Measurements from ENCODE around the gene KLF2. TPM values are rescaled to one million over a fixed set of nuclear protein-coding genes. Genes with fewer than 3 reads are reported as not detected.

Gene KLF2
- total and polyA plus RNA-seq, 7 donors: 3.3 to 35.4 (median 23.1) TPM

DNA sequence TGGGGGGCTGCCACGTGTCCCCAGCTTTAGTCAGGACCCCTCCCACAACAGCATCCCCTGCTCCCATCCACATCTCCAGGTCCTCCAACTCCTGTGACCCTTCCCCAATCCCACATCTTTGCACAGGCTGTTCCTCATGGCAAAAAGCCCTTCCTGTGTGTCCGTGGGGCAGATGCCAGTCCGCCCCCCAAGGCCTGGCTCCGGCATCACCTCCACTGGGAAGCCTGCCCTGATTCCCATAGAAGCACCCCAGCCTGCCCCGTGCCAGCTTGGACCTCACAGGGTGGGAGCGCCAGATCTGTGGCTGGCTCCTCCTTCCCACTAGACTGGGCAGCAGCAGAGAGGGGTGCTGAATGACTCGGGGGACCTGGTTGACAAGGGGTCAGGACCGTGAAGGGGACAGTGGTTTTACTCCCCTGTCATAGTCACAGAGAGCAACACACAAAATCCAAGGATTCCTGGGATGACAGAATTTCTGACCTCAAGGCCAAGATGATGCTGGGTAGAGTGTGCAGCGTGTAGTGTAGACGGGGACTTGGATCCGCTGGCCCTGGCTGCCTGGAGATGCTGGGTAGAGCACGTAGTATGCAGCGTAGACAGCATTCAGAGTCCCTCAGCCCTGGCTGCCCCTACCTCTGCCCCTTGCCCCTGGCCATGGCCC, 13.3 kb downstream of the KLF2 start:
- H3K4me3 ChIP-seq: no peak overlapping the region
- TF ChIP-seq, protein P1, sequence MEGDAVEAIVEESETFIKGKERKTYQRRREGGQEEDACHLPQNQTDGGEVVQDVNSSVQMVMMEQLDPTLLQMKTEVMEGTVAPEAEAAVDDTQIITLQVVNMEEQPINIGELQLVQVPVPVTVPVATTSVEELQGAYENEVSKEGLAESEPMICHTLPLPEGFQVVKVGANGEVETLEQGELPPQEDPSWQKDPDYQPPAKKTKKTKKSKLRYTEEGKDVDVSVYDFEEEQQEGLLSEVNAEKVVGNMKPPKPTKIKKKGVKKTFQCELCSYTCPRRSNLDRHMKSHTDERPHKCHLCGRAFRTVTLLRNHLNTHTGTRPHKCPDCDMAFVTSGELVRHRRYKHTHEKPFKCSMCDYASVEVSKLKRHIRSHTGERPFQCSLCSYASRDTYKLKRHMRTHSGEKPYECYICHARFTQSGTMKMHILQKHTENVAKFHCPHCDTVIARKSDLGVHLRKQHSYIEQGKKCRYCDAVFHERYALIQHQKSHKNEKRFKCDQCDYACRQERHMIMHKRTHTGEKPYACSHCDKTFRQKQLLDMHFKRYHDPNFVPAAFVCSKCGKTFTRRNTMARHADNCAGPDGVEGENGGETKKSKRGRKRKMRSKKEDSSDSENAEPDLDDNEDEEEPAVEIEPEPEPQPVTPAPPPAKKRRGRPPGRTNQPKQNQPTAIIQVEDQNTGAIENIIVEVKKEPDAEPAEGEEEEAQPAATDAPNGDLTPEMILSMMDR (IDR thresholded peaks at IDR 0.05): no peak
- peak in 3 of 4 donors; percentile 1 to 2 (median 1) for ATAC-seq
- H3K27me3 ChIP-seq (ENCODE audit: insufficient read depth in 3 of 3, low read length in 2 of 3): no peaks in the 10 kb centered on the region
- H3K4me1 ChIP-seq: peaks cover 36% of the 10 kb centered on the region
- H3K36me3 ChIP-seq (ENCODE audit: insufficient read depth in 1 of 2, low read depth in 1 of 2): no peaks in the 10 kb centered on the region
- H3K27ac ChIP-seq: peak overlapping the region; percentile 27
- no peak for DNase-seq
- 57 to 81% (median 58%) methylated on average over 13 of the region's 13 CpGs for WGBS, 3 donors
- no peaks in the 10 kb centered on the region for H3K9me3 ChIP-seq
- intact Hi-C loops (cut with DNase I): no loop called here

DNA sequence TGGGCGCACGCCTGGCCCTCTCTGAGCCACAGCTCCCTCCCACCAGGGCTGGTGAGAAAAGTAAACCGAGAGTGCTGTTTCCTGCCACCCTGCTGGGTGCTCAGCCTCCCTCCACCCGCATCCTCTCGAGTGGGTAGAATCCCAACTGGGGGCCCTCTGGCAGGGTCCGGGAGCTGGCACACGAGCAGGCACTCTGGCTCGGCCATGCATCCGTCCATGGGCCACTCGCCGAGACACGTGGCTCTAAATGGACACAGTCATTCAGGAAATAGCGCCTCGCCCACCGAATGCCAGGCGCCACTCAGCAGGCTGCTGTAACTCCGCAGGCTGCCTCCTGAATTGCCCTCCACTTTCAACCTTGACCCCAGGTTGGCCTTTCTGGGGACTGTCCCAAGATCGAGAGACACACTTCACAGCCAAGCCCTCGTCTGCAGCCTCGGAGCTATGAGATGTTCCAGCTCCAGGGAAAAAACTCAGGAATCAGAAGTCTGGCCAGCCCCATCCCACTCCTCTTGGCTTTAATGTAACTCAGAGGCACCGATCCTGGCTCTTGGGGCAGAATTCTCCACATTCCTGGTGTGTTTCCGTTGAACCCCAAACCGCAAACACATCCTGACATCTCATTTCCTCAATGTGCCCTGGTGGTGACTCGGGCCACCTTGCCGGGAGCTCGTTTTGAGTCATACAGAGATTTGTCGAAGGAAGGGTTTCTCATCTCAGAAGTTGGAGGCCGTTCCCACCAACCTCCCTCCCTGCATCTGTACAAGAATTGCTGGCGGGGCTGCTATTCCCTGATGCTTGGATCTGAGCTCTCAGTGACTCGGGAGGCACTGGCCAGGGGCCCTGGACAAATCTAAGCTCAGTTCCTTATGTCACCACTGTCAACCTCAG, 14.1 kb downstream of the KLF2 start:
- peaks cover 43% of the 10 kb centered on the region for H3K4me1 ChIP-seq
- H3K9me3 ChIP-seq: no peaks in the 10 kb centered on the region
- TF ChIP-seq, protein P1 (IDR thresholded peaks at IDR 0.05): no peak
- no peaks in the 10 kb centered on the region for H3K27me3 ChIP-seq (ENCODE audit: insufficient read depth in 3 of 3, low read length in 2 of 3)
- DNase-seq (peak in 1 of 2 donors; percentile 51), ATAC-seq (peak; percentile 21 to 42 (median 36))
- no peaks in the 10 kb centered on the region for H3K36me3 ChIP-seq (ENCODE audit: insufficient read depth in 1 of 2, low read depth in 1 of 2)
- 12 to 25% (median 13%) methylated on average over 30 of the region's 30 CpGs for WGBS, 3 donors
- H3K4me3 ChIP-seq: peak overlapping the region; percentile 1
- intact Hi-C loops (cut with DNase I): no loop called here
- H3K27ac ChIP-seq: peak overlapping the region; percentile 27

DNA sequence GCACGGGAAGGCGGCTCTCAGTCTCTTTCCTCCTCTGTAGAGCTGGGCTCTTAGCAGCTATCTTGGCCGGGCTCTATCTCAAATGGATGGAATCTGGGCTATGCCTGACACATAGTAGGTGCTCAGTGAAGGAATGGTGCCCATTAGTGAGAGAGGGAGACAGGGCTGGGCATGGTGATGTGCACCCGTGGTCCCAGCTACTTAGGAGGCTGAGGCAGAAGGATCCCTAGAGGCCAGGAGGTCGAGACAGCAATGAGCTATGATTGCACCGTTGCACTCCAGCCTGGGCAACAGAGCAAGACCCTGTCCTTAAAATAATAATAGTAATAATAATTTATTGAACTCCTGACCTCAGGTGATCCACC, 14.7 kb downstream of the KLF2 start:
- Histone ChIP-seq H3K9me3 (no peaks in the 10 kb centered on the region), H3K4me1 (peaks cover 43% of the 10 kb centered on the region), H3K27me3 (ENCODE audit: insufficient read depth in 3 of 3, low read length in 2 of 3) (no peaks in the 10 kb centered on the region), H3K4me3 (no peak overlapping the region), H3K27ac (peak overlapping the region; percentile 27), H3K36me3 (ENCODE audit: insufficient read depth in 1 of 2, low read depth in 1 of 2) (no peaks in the 10 kb centered on the region)
- WGBS, 3 donors: 64 to 75% (median 75%) methylated on average over 6 of the region's 6 CpGs
- no peak for ATAC-seq
- DNase-seq: no peak
- intact Hi-C loops (cut with DNase I): no loop called here
- TF ChIP-seq, protein P1 (IDR thresholded peaks at IDR 0.05): no peak

DNA sequence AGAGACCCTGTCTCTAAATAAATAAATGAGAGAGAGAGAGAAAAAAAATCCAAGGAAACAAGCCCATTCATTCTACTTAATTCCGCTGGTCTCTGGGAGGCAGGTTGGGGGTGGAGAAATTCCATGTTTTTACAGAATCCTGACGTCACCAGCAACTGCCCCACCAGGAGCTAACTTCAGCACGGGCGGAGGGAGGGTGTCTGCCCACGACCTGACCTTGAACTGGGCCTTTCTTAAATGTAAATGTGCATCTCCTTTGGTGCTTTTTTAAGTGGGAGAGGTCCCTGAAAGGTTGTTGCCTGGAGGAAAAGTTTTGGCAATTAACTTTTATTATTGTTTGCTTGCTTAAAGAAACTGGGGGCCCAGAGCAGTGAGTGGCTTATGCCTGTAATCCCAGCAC, 15.5 kb downstream of the KLF2 start:
- WGBS, 3 donors: 68 to 78% (median 73%) methylated on average over 5 of the region's 5 CpGs
- Histone ChIP-seq H3K9me3 (no peaks in the 10 kb centered on the region), H3K27me3 (ENCODE audit: insufficient read depth in 3 of 3, low read length in 2 of 3) (no peaks in the 10 kb centered on the region), H3K4me1 (peaks cover 43% of the 10 kb centered on the region), H3K27ac (no peak overlapping the region), H3K4me3 (no peak overlapping the region), H3K36me3 (ENCODE audit: insufficient read depth in 1 of 2, low read depth in 1 of 2) (no peaks in the 10 kb centered on the region)
- DNase-seq (no peak), ATAC-seq (no peak)
- intact Hi-C loops (cut with DNase I): loop anchor here in 1 of 2 donors (5.0 kb wide), 1 partner anchor 37 kb away; no protein-coding TSS in a partner anchor
- TF ChIP-seq, protein P1 (IDR thresholded peaks at IDR 0.05): no peak

All from psoas muscle (tissue), 8 donors.